ENCODE data around the gene HMX1.

Gene HMX1

GRCh38 chr4:8910100-8910821 is 38.6 kb upstream of the HMX1 start:
- Histone ChIP-seq H3K4me1 (ENCODE audit: control insufficient read depth in 5 of 5, insufficient read depth in 5 of 5, low read length in 5 of 5) (no peaks in the 10 kb centered on the region), H3K36me3 (ENCODE audit: control insufficient read depth in 5 of 5, insufficient read depth in 5 of 5, low read length in 5 of 5) (no peaks in the 10 kb centered on the region), H3K27me3 (ENCODE audit: control insufficient read depth in 5 of 5, insufficient read depth in 4 of 5, low read length in 5 of 5) (peaks cover 14 to 49% (median 39%) of the 10 kb centered on the region in 5 donors), H3K9ac (ENCODE audit: low read length in 5 of 5) (no peak overlapping the region), H3K9me3 (ENCODE audit: control insufficient read depth in 5 of 5, low read length in 5 of 5) (no peaks in the 10 kb centered on the region), H3K27ac (ENCODE audit: low read depth, low read length) (no peak overlapping the region), H3K4me3 (ENCODE audit: low read depth in 1 of 5, low read length in 5 of 5) (no peak overlapping the region)

- Histone ChIP-seq H3K9ac (ENCODE audit: low read length in 5 of 5) (no peak overlapping the region), H3K4me3 (ENCODE audit: low read depth in 1 of 5, low read length in 5 of 5) (no peak overlapping the region), H3K9me3 (ENCODE audit: control insufficient read depth in 5 of 5, low read length in 5 of 5) (no peaks in the 10 kb centered on the region), H3K27me3 (ENCODE audit: control insufficient read depth in 5 of 5, insufficient read depth in 4 of 5, low read length in 5 of 5) (peaks cover 14 to 45% (median 40%) of the 10 kb centered on the region in 5 donors), H3K36me3 (ENCODE audit: control insufficient read depth in 5 of 5, insufficient read depth in 5 of 5, low read length in 5 of 5) (no peaks in the 10 kb centered on the region), H3K27ac (ENCODE audit: low read depth, low read length) (no peak overlapping the region), H3K4me1 (ENCODE audit: control insufficient read depth in 5 of 5, insufficient read depth in 5 of 5, low read length in 5 of 5) (no peaks in the 10 kb centered on the region)
These were observed 37.9 kb upstream of the HMX1 start for GRCh38 chr4:8909548-8909947.

- Histone ChIP-seq H3K36me3 (ENCODE audit: control insufficient read depth in 5 of 5, insufficient read depth in 5 of 5, low read length in 5 of 5) (no peaks in the 10 kb centered on the region), H3K9ac (ENCODE audit: low read length in 5 of 5) (no peak overlapping the region), H3K4me1 (ENCODE audit: control insufficient read depth in 5 of 5, insufficient read depth in 5 of 5, low read length in 5 of 5) (no peaks in the 10 kb centered on the region), H3K27me3 (ENCODE audit: control insufficient read depth in 5 of 5, insufficient read depth in 4 of 5, low read length in 5 of 5) (peaks cover 14 to 39% (median 36%) of the 10 kb centered on the region in 5 donors), H3K4me3 (ENCODE audit: low read depth in 1 of 5, low read length in 5 of 5) (no peak overlapping the region), H3K9me3 (ENCODE audit: control insufficient read depth in 5 of 5, low read length in 5 of 5) (peaks cover 0 to 3% (median 1%) of the 10 kb centered on the region in 5 donors), H3K27ac (ENCODE audit: low read depth, low read length) (no peak overlapping the region)
These were observed 36.7 kb upstream of the HMX1 start for GRCh38 chr4:8908206-8908893.

- Histone ChIP-seq H3K27ac (ENCODE audit: low read depth, low read length) (no peak overlapping the region), H3K4me3 (ENCODE audit: low read depth in 1 of 5, low read length in 5 of 5) (no peak overlapping the region), H3K36me3 (ENCODE audit: control insufficient read depth in 5 of 5, insufficient read depth in 5 of 5, low read length in 5 of 5) (no peaks in the 10 kb centered on the region), H3K9ac (ENCODE audit: low read length in 5 of 5) (no peak overlapping the region), H3K27me3 (ENCODE audit: control insufficient read depth in 5 of 5, insufficient read depth in 4 of 5, low read length in 5 of 5) (peaks cover 14 to 37% (median 36%) of the 10 kb centered on the region in 5 donors), H3K9me3 (ENCODE audit: control insufficient read depth in 5 of 5, low read length in 5 of 5) (peaks cover 0 to 7% (median 3%) of the 10 kb centered on the region in 5 donors), H3K4me1 (ENCODE audit: control insufficient read depth in 5 of 5, insufficient read depth in 5 of 5, low read length in 5 of 5) (no peaks in the 10 kb centered on the region)
These were observed 36.1 kb upstream of the HMX1 start for GRCh38 chr4:8907596-8908205.

- H3K27me3 ChIP-seq (ENCODE audit: control insufficient read depth in 5 of 5, insufficient read depth in 4 of 5, low read length in 5 of 5) = peaks cover 14 to 36% (median 31%) of the 10 kb centered on the region in 5 donors
These were observed 35.5 kb upstream of the HMX1 start for GRCh38 chr4:8906991-8907595.

GRCh38 chr4:8906668-8906970 is 35.0 kb upstream of the HMX1 start:
- Histone ChIP-seq H3K27ac (ENCODE audit: low read depth, low read length) (no peak overlapping the region), H3K36me3 (ENCODE audit: control insufficient read depth in 5 of 5, insufficient read depth in 5 of 5, low read length in 5 of 5) (no peaks in the 10 kb centered on the region), H3K9me3 (ENCODE audit: control insufficient read depth in 5 of 5, low read length in 5 of 5) (peaks cover 2 to 17% (median 11%) of the 10 kb centered on the region in 5 donors), H3K4me3 (ENCODE audit: low read depth in 1 of 5, low read length in 5 of 5) (no peak overlapping the region), H3K27me3 (ENCODE audit: control insufficient read depth in 5 of 5, insufficient read depth in 4 of 5, low read length in 5 of 5) (peaks cover 14 to 36% (median 27%) of the 10 kb centered on the region in 5 donors), H3K4me1 (ENCODE audit: control insufficient read depth in 5 of 5, insufficient read depth in 5 of 5, low read length in 5 of 5) (no peaks in the 10 kb centered on the region), H3K9ac (ENCODE audit: low read length in 5 of 5) (no peak overlapping the region)

More at GRCh38 chr4:8906991-8907595, 35.5 kb upstream of the HMX1 start:
- H3K36me3 ChIP-seq (ENCODE audit: control insufficient read depth in 5 of 5, insufficient read depth in 5 of 5, low read length in 5 of 5) = no peaks in the 10 kb centered on the region
- no peaks in the 10 kb centered on the region for H3K4me1 ChIP-seq (ENCODE audit: control insufficient read depth in 5 of 5, insufficient read depth in 5 of 5, low read length in 5 of 5)
- H3K9ac ChIP-seq (ENCODE audit: low read length in 5 of 5) = no peak overlapping the region
- no peak overlapping the region for H3K4me3 ChIP-seq (ENCODE audit: low read depth in 1 of 5, low read length in 5 of 5)
- no peak overlapping the region for H3K27ac ChIP-seq (ENCODE audit: low read depth, low read length)
- H3K9me3 ChIP-seq (ENCODE audit: control insufficient read depth in 5 of 5, low read length in 5 of 5) = peaks cover 0 to 13% (median 7%) of the 10 kb centered on the region in 5 donors

GRCh38 chr4:8905773-8906667 is 34.4 kb upstream of the HMX1 start:
- no peaks in the 10 kb centered on the region for H3K4me1 ChIP-seq (ENCODE audit: control insufficient read depth in 5 of 5, insufficient read depth in 5 of 5, low read length in 5 of 5)
- peaks cover 14 to 36% (median 26%) of the 10 kb centered on the region in 5 donors for H3K27me3 ChIP-seq (ENCODE audit: control insufficient read depth in 5 of 5, insufficient read depth in 4 of 5, low read length in 5 of 5)
- H3K27ac ChIP-seq (ENCODE audit: low read depth, low read length) = no peak overlapping the region

GRCh38 chr4:8905226-8905772 is 33.7 kb upstream of the HMX1 start:
- no peak overlapping the region for H3K4me3 ChIP-seq (ENCODE audit: low read depth in 1 of 5, low read length in 5 of 5)
- H3K4me1 ChIP-seq (ENCODE audit: control insufficient read depth in 5 of 5, insufficient read depth in 5 of 5, low read length in 5 of 5) = no peaks in the 10 kb centered on the region
- H3K9ac ChIP-seq (ENCODE audit: low read length in 5 of 5) = no peak overlapping the region
- no peak overlapping the region for H3K27ac ChIP-seq (ENCODE audit: low read depth, low read length)
- peaks cover 14 to 36% (median 26%) of the 10 kb centered on the region in 5 donors for H3K27me3 ChIP-seq (ENCODE audit: control insufficient read depth in 5 of 5, insufficient read depth in 4 of 5, low read length in 5 of 5)
- H3K36me3 ChIP-seq (ENCODE audit: control insufficient read depth in 5 of 5, insufficient read depth in 5 of 5, low read length in 5 of 5) = no peaks in the 10 kb centered on the region
- H3K9me3 ChIP-seq (ENCODE audit: control insufficient read depth in 5 of 5, low read length in 5 of 5) = peaks cover 6 to 31% (median 25%) of the 10 kb centered on the region in 5 donors

More at GRCh38 chr4:8905773-8906667, 34.4 kb upstream of the HMX1 start:
- Histone ChIP-seq H3K9me3 (ENCODE audit: control insufficient read depth in 5 of 5, low read length in 5 of 5) (peaks cover 6 to 23% (median 17%) of the 10 kb centered on the region in 5 donors), H3K4me3 (ENCODE audit: low read depth in 1 of 5, low read length in 5 of 5) (no peak overlapping the region), H3K36me3 (ENCODE audit: control insufficient read depth in 5 of 5, insufficient read depth in 5 of 5, low read length in 5 of 5) (no peaks in the 10 kb centered on the region), H3K9ac (ENCODE audit: low read length in 5 of 5) (no peak overlapping the region)

- H3K9me3 ChIP-seq (ENCODE audit: control insufficient read depth in 5 of 5, low read length in 5 of 5) = peaks cover 6 to 34% (median 27%) of the 10 kb centered on the region in 5 donors
- H3K27ac ChIP-seq (ENCODE audit: low read depth, low read length) = no peak overlapping the region
- no peak overlapping the region for H3K9ac ChIP-seq (ENCODE audit: low read length in 5 of 5)
- H3K27me3 ChIP-seq (ENCODE audit: control insufficient read depth in 5 of 5, insufficient read depth in 4 of 5, low read length in 5 of 5) = peaks cover 11 to 36% (median 27%) of the 10 kb centered on the region in 5 donors
- H3K36me3 ChIP-seq (ENCODE audit: control insufficient read depth in 5 of 5, insufficient read depth in 5 of 5, low read length in 5 of 5) = no peaks in the 10 kb centered on the region
- no peaks in the 10 kb centered on the region for H3K4me1 ChIP-seq (ENCODE audit: control insufficient read depth in 5 of 5, insufficient read depth in 5 of 5, low read length in 5 of 5)
- H3K4me3 ChIP-seq (ENCODE audit: low read depth in 1 of 5, low read length in 5 of 5) = no peak overlapping the region
These were observed 33.0 kb upstream of the HMX1 start for GRCh38 chr4:8904666-8905065.

Measured in subcutaneous abdominal adipose tissue (tissue), 5 donors.